GM12892 (cell line): ENCODE results near the gene OR2H2.

ENCODE experiments used
- POLR2A ChIP-seq: IDR thresholded peaks from 2 replicates; pipeline ENCODE4 v1.6.1; 2011; ENCODE audit warnings: low read depth, low read length, control low read depth
- POLR2AphosphoS5 ChIP-seq: IDR thresholded peaks from 2 replicates; pipeline ENCODE4 v1.6.1; 2011; ENCODE audit warnings: low read depth, low read length, control low read depth
- TAF1 ChIP-seq: IDR thresholded peaks from 2 replicates; pipeline ENCODE4 v1.6.1; 2011; ENCODE audit warnings: low read depth, mild to moderate bottlenecking, control low read depth, low read length, borderline replicate concordance

DNA sequence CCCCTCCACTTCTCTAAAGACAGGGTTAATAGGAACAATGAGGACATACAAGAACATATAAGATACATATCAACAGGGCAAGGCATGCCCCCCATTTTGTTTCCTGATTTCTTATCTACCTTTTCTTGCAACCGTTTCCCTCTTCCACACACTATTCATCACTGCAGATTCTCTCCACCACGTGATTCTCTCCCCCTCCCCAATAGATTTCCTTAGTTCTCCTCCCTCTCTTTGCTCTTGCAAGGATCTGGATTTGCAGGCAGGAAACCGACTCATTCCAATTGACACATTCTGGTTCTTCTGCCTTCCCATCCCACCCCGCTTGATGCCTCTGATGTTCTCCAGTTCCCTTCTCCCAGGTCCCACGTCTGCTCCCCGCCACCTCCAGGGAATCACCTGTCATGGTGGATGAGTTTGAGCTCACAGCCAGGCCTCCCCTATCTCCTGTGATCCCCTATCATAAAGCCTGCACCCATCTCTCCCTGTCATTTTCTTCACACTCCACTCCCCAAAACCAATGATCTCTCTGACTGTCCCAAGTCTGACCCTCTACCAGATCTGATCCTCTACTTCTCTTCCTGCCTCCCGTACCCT, 40.5 kb downstream of the OR2H2 start:
- TF ChIP-seq POLR2A (no peak), TAF1 (no peak), POLR2AphosphoS5 (no peak)
